H1 (cell line): Measurements from ENCODE around the gene MCFD2. TPM values are rescaled to one million over a fixed set of nuclear protein-coding genes. Genes with fewer than 3 reads are reported as not detected.

ENCODE experiments used
- SIN3A ChIP-seq, 2 experiments: IDR thresholded peaks in 1 of 2; conservative IDR thresholded peaks in 1 of 2; 2 replicates each; pipeline ENCODE4 v1.6.1; 2011 to 2012; ENCODE audit warnings: low read length in 2 of 2, improper control_type of control experiment in 1 of 2, low read depth in 1 of 2, mild to moderate bottlenecking in 1 of 2
- TCF12 ChIP-seq: IDR thresholded peaks from 2 replicates; pipeline ENCODE4 v1.6.1; 2011; ENCODE audit warnings: low read depth, mild to moderate bottlenecking, low read length
- polyA plus RNA-seq, 7 experiments: library from polyadenylated mRNA; depleted of rRNA in 3 of 7; stranded (reverse) in 5 of 7; unstranded in 2 of 7; fragments of >200 nt in 5 of 7; fragments of 200-250 nt in 2 of 7; gene quantifications; 1 replicate in 5 of 7; 2 replicates in 1 of 7; 4 replicates in 1 of 7; pipeline versions ENCODE4 v1.2.1 to v1.2.3, GENCODE V29; 2011 to 2013; ENCODE audit warnings: missing spikeins in 2 of 7, mixed read lengths in 2 of 7
- total RNA-seq: library from RNA; stranded (reverse); fragmentation: NEBNext Ultra II Directional; extraction: Animal tissue kit (Norgen Biotek cat#: 25700); gene quantifications from 2 replicates; pipeline ENCODE4 v1.2.1, GENCODE V29; 2021
- TF ChIP-seq, protein P1 (sequence below): IDR thresholded peaks from 2 replicates; pipeline ENCODE4 v1.6.1; 2011; ENCODE audit warnings: low read length, improper control_type of control experiment

Gene MCFD2
- total and polyA plus RNA-seq, 2 of the 8 experiments (the other 6 are each of a cell fraction or from before 2014, with no cell fraction given), result 35.2 to 76.2 TPM

DNA sequence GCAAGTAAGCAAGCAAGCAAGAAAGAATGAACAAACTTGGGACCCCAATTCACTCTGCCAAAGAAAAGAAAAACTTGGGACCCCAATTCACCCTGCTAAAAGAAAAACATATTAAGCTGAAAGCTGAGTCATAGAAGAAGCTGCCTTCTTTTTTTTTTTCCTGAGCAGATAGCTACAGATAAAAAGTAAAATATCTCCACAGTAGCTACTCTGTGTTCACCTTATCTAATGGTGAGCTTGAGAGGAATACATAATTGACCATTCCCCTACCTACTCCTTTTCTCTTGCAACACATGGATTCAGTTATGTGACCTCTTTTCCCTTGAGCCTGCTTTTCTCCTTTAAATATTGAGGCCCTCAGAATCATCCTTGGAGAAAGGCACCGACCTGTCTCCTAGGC, 63.0 kb downstream of the MCFD2 start (continued):
- TF ChIP-seq SIN3A (conservative IDR thresholded peaks at IDR 0.05 in 1 of 2, IDR thresholded peaks at IDR 0.05 in 1 of 2; ENCODE audit: low read depth in 1 of 2, low read length in 2 of 2) (no peak), TCF12 (no peak)
- TF ChIP-seq, protein P1, sequence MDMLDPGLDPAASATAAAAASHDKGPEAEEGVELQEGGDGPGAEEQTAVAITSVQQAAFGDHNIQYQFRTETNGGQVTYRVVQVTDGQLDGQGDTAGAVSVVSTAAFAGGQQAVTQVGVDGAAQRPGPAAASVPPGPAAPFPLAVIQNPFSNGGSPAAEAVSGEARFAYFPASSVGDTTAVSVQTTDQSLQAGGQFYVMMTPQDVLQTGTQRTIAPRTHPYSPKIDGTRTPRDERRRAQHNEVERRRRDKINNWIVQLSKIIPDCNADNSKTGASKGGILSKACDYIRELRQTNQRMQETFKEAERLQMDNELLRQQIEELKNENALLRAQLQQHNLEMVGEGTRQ, result no peak
